Cardiac muscle cell (in vitro differentiated cells and primary cell): ENCODE measurements around the gene CD248. TPM values are rescaled to one million over a fixed set of nuclear protein-coding genes. Genes with fewer than 3 reads are reported as not detected.

Source experiments
- DNase-seq, 2 donors: peaks; one replicate each; pipeline versions ENCODE4 v3.0.0 to v3.0.0-alpha.2; 2010 to 2017; ENCODE audit warnings: low read depth in 1 of 2, low spot score in 1 of 2
- H3K27ac ChIP-seq: fragments of 200-600 bp; sonication (generic); 2 replicates; pipeline ENCODE4 v1.5.1; 2016
- H3K27me3 ChIP-seq: fragments of 200-600 bp; sonication (generic); 2 replicates; pipeline ENCODE4 v1.6.0; 2016; ENCODE audit warnings: control low read depth
- H3K36me3 ChIP-seq: fragments of 200-600 bp; sonication (generic); 2 replicates; pipeline ENCODE4 v1.5.1; 2016; ENCODE audit warnings: control low read depth
- H3K4me1 ChIP-seq: fragments of 200-600 bp; sonication (generic); 2 replicates; pipeline ENCODE4 v1.8.1; 2017; ENCODE audit warnings: low read depth, mild to moderate bottlenecking, mixed run types
- H3K4me3 ChIP-seq: fragments of 200-600 bp; sonication (generic); 2 replicates; pipeline ENCODE4 v1.5.1; 2016; ENCODE audit warnings: mild to moderate bottlenecking
- H3K9me3 ChIP-seq: fragments of 200-600 bp; sonication (generic); 2 replicates; pipeline ENCODE4 v1.5.1; 2017; ENCODE audit warnings: low read depth, mild to moderate bottlenecking, control low read depth
- polyA plus RNA-seq: library from polyadenylated mRNA; unstranded; fragments of >200 nt; fragmentation: Nextera tagmentation; extraction: Ambion mirVana; gene quantifications from 2 replicates; pipeline ENCODE4 v1.2.1, GENCODE V29; 2016
- total RNA-seq: library from RNA; depleted of rRNA; stranded (reverse); fragments of >200 nt; gene quantifications from 2 replicates; pipeline ENCODE4 v1.2.3, GENCODE V29; 2016
- TF ChIP-seq, protein P1 (sequence below): IDR thresholded peaks from 2 replicates; pipeline ENCODE4 v1.5.1; 2012; ENCODE audit warnings: low read depth, mild to moderate bottlenecking, low read length

The CD248 gene
- total and polyA plus RNA-seq, 2 experiments from 2014 or later = 11.4 to 20.2 TPM

DNA sequence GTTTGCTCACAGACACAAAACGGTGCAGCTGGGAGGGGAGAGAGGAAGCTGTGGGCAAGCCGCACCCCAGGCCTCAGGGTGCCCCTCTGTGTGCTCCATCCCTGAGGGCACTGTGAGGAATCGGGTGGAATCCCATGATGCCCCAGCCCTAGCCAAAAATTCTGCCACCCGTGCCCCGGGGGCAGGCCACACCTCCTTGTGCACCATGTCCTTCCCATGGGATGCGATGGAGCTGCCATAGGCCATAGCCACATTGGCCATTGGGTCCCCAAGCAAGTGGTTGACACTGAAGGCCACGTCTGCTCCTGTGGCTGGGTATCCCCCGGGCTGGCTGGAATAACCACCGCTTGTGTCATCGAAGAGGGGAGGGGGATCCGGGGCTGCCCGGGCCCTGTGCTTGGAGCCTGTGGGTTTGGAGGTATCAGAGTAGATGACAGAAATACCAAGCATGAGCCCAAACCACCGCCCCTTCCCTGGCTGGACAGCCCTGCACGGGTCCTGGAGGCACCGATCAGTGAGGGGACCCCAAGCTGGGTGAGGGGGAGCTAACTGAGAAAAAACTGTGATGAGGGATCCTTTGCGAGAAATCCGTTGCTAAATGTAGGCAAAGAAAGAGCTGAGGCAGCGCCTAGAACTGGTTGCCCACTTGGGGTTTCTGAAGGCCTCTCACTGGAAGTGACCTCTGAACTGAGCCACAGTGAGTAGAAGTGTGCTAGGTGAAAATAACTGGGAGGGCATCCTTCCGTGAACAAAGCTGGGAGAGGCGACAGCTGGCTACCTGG is 28.8 kb downstream of the CD248 start:
- peaks cover 4% of the 10 kb centered on the region for H3K4me1 ChIP-seq
- peak overlapping the region; percentile 93 for H3K4me3 ChIP-seq
- DNase-seq = no peak
- H3K27ac ChIP-seq = peak overlapping the region; percentile 92
- no peaks in the 10 kb centered on the region for H3K9me3 ChIP-seq
- peaks cover 26% of the 10 kb centered on the region for H3K27me3 ChIP-seq
- no peaks in the 10 kb centered on the region for H3K36me3 ChIP-seq
- TF ChIP-seq, protein P1, sequence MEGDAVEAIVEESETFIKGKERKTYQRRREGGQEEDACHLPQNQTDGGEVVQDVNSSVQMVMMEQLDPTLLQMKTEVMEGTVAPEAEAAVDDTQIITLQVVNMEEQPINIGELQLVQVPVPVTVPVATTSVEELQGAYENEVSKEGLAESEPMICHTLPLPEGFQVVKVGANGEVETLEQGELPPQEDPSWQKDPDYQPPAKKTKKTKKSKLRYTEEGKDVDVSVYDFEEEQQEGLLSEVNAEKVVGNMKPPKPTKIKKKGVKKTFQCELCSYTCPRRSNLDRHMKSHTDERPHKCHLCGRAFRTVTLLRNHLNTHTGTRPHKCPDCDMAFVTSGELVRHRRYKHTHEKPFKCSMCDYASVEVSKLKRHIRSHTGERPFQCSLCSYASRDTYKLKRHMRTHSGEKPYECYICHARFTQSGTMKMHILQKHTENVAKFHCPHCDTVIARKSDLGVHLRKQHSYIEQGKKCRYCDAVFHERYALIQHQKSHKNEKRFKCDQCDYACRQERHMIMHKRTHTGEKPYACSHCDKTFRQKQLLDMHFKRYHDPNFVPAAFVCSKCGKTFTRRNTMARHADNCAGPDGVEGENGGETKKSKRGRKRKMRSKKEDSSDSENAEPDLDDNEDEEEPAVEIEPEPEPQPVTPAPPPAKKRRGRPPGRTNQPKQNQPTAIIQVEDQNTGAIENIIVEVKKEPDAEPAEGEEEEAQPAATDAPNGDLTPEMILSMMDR = no peak

DNA sequence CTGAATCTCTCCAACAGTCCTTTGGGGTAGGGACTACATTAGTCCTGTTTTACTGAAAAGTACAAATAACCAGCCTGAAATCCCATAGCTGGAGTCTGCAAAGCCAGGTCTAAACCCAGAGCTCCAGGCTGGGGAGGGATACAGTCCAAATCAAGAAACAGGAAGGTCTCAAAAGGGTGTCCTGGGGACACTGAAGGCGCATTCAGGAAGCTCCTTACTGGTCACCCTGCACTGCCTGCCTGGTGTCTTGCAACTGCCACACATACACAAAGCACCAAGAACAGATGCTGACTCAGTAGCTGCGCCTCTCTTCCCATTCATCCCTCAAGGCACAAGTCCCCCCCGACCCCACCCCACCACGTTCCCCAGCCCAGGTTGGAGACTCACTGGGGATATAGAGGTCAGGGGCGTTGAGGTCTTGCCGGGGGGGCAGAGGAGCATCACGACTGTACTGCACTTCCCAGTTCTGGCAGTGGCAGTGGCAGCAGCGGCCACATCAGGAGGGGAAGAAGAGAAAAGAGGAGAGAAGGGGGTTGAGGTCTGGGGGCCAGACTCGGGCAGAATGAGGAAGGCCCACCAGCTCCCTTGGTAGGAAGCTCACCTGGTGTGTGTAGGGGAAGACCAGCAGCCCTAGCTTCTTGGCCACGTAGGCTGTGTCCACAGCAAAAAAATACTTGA is 29.5 kb downstream of the CD248 start:
- TF ChIP-seq, protein P1 = no peak
- DNase-seq = no peak
- no peak overlapping the region for H3K4me3 ChIP-seq
- H3K27ac ChIP-seq = no peak overlapping the region
- H3K9me3 ChIP-seq = no peaks in the 10 kb centered on the region
- H3K27me3 ChIP-seq = peaks cover 19% of the 10 kb centered on the region
- no peaks in the 10 kb centered on the region for H3K36me3 ChIP-seq
- H3K4me1 ChIP-seq = peaks cover 4% of the 10 kb centered on the region

- Histone ChIP-seq H3K27me3 (peaks cover 12% of the 10 kb centered on the region), H3K4me3 (no peak overlapping the region), H3K9me3 (no peaks in the 10 kb centered on the region), H3K36me3 (no peaks in the 10 kb centered on the region), H3K4me1 (peaks cover 4% of the 10 kb centered on the region), H3K27ac (no peak overlapping the region)
- TF ChIP-seq, protein P1 = no peak
- DNase-seq = no peak
Measured at GRCh38 chr11:66286699-66287098, 30.1 kb downstream of the CD248 start.

DNA sequence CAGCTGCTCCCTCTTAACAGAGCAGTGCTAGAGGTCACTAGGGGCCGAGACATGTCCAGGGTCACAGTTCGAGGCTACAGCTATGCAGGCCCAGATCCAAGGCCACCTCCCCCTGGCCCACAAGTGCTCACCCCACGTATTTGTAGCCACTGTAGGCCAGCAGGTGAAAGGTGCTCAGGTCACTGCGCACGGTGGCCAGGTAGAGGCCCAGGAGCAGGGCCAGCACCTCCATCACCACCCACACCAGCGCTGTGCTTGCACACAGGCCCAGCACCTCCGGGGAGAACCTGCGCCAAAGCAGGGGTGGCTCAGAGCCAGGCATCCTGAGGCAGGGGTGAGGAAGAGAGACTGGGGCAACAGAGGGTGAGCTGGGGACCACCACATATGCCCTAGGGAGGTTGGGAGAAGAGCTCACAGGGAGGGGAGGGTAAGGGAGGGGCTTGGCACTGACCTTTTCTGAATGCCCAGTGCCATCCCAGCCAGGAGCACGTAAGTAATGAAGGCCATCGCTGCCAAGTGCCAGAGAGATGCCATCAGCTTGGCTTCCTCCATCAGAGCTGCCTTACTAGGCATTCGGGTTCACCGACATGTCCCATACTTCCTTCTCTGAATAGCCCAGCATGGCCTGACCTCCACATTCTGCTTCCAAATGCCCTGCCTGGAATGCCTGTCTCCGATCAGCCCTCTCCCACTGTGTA is 31.4 kb downstream of the CD248 start:
- H3K27ac ChIP-seq = no peak overlapping the region
- no peak overlapping the region for H3K4me3 ChIP-seq
- DNase-seq = no peak
- H3K27me3 ChIP-seq = no peaks in the 10 kb centered on the region
- TF ChIP-seq, protein P1 = no peak
- H3K9me3 ChIP-seq = no peaks in the 10 kb centered on the region
- no peaks in the 10 kb centered on the region for H3K36me3 ChIP-seq
- peaks cover 4% of the 10 kb centered on the region for H3K4me1 ChIP-seq

DNA sequence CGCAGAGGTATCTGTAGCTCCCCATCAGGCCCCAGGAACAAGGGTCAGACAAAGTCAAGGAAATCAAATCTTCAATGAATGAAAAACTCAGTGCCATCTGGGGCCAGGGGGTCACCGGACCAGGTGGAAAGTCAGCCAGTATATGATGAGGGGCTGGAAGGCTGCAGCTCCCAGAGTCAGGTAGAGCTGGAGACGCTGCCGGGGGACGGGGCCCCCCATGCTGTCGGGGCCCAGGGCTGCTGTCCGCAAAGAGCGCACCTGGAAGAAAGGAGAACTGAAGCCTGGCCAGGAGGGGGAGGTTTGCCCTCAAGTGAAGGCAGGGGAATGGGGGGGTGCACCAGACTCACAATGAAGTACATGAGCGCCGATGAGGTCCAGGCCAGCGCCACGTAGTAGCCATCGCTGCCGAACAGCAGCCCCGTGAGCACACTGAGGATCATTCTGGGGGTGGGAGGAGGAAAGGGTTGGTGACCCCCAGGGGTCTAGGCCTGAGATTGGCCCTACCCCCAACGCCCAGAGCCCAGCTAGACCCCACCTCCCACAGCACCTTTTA is 32.2 kb downstream of the CD248 start:
- no peak overlapping the region for H3K4me3 ChIP-seq
- H3K9me3 ChIP-seq = no peaks in the 10 kb centered on the region
- TF ChIP-seq, protein P1 = no peak
- H3K4me1 ChIP-seq = peaks cover 4% of the 10 kb centered on the region
- no peak overlapping the region for H3K27ac ChIP-seq
- H3K36me3 ChIP-seq = no peaks in the 10 kb centered on the region
- DNase-seq = no peak
- no peaks in the 10 kb centered on the region for H3K27me3 ChIP-seq
